ENCODE measurements around the gene GSTP1. TPM values are rescaled to one million over a fixed set of nuclear protein-coding genes. Genes with fewer than 3 reads are reported as not detected.

GSTP1 gene
- total and polyA plus RNA-seq, 9 of the 15 experiments (the other 6 are each of a cell fraction or from before 2014, with no cell fraction given) = 592 to 2,150 (median 1,204) TPM

DNA sequence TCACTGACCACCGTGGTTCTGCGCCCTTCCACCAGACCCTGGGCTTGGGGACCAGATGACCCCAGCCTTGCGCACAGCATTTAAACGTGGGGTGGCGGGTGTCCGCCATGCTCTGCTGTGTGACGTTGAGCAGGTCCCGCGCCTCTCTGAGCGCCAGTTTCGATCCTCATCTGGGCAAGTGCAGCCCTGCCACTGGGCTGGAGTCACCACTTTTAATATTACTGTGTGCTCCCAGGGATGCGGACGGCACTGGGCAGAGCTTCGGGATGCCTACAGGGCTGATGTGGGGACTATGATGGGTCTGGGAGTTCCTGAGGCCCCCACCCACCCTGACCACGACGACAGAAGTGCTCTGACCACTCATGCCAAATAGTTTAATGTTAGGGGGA, 47.3 kb downstream of the GSTP1 start:
- Histone ChIP-seq H2AFZ (ENCODE audit: low read depth, low read length) (peak overlapping the region; percentile 98), H3K27ac (ENCODE audit: extremely low read depth, low read depth, low read length) (peak overlapping the region; percentile 80)
- no peak for DNase-seq (ENCODE audit: extremely low read depth in 1 of 4, low spot score in 3 of 4)
- TF ChIP-seq GTF2E2 (tag; IDR thresholded peaks at IDR 0.05) (no peak), ARNT (IDR thresholded peaks at IDR 0.05) (no peak), TCF3 (CRISPR knock-in tag; IDR thresholded peaks at IDR 0.05) (no peak), PHF8 (IDR thresholded peaks at IDR 0.05; ENCODE audit: borderline replicate concordance, low read length) (no peak), RAD51 (IDR thresholded peaks at IDR 0.05; ENCODE audit: borderline replicate concordance, low read depth) (0 out of 2 replicates have a peak, but pooled peaks have one; percentile 6), ELF4 (CRISPR knock-in tag; IDR thresholded peaks at IDR 0.05) (no peak), TFAM (CRISPR knock-in tag; conservative IDR thresholded peaks at IDR 0.05) (no peak), ZNF184 (CRISPR knock-in tag; IDR thresholded peaks at IDR 0.05) (no peak), CBX1 (IDR thresholded peaks at IDR 0.05; ENCODE audit: low read depth) (peak; percentile 45; the same call in 1 of the 2 replicates), HCFC1 (IDR thresholded peaks at IDR 0.05; ENCODE audit: low read depth, low read length) (no peak), FIP1L1 (IDR thresholded peaks at IDR 0.05; ENCODE audit: low read depth, low read length, poor library complexity, severe bottlenecking) (no peak), MTF1 (CRISPR knock-in tag; IDR thresholded peaks at IDR 0.05; ENCODE audit: borderline replicate concordance) (0 out of 2 replicates have a peak, but pooled peaks have one; percentile 27), CBFB (CRISPR knock-in tag; IDR thresholded peaks at IDR 0.05) (peak; percentile 41; the same call in 1 of the 2 replicates)
- TF ChIP-seq, protein P1, sequence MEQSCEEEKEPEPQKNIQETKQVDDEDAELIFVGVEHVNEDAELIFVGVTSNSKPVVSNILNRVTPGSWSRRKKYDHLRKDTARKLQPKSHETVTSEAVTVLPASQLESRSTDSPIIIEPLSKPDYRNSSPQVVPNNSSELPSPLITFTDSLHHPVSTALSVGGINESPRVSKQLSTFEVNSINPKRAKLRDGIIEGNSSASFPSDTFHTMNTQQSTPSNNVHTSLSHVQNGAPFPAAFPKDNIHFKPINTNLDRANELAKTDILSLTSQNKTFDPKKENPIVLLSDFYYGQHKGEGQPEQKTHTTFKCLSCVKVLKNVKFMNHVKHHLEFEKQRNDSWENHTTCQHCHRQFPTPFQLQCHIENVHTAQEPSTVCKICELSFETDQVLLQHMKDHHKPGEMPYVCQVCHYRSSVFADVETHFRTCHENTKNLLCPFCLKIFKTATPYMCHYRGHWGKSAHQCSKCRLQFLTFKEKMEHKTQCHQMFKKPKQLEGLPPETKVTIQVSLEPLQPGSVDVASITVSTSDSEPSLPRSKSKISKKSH (CRISPR knock-in tag; IDR thresholded peaks at IDR 0.05) = no peak
- TF ChIP-seq, protein P2, sequence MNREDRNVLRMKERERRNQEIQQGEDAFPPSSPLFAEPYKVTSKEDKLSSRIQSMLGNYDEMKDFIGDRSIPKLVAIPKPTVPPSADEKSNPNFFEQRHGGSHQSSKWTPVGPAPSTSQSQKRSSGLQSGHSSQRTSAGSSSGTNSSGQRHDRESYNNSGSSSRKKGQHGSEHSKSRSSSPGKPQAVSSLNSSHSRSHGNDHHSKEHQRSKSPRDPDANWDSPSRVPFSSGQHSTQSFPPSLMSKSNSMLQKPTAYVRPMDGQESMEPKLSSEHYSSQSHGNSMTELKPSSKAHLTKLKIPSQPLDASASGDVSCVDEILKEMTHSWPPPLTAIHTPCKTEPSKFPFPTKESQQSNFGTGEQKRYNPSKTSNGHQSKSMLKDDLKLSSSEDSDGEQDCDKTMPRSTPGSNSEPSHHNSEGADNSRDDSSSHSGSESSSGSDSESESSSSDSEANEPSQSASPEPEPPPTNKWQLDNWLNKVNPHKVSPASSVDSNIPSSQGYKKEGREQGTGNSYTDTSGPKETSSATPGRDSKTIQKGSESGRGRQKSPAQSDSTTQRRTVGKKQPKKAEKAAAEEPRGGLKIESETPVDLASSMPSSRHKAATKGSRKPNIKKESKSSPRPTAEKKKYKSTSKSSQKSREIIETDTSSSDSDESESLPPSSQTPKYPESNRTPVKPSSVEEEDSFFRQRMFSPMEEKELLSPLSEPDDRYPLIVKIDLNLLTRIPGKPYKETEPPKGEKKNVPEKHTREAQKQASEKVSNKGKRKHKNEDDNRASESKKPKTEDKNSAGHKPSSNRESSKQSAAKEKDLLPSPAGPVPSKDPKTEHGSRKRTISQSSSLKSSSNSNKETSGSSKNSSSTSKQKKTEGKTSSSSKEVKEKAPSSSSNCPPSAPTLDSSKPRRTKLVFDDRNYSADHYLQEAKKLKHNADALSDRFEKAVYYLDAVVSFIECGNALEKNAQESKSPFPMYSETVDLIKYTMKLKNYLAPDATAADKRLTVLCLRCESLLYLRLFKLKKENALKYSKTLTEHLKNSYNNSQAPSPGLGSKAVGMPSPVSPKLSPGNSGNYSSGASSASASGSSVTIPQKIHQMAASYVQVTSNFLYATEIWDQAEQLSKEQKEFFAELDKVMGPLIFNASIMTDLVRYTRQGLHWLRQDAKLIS (CRISPR knock-in tag; IDR thresholded peaks at IDR 0.05) = 0 out of 2 replicates have a peak, but pooled peaks have one; percentile 53

More for the DNA sequence above, 47.3 kb downstream of the GSTP1 start:
- WGBS (ENCODE audit: insufficient coverage, low coverage, missing lambda C conversion rate) = 54% methylated on average over 16 of the region's 16 CpGs
- Histone ChIP-seq H3K4me1 (replicated peaks in 1 of 2; ENCODE audit: control insufficient read depth in 2 of 2, insufficient read depth in 2 of 2, low read length in 2 of 2) (peaks cover 10 to 72% of the 10 kb centered on the region in 2 experiments), H3K4me3 (peak overlapping the region; percentile 71), H3K9me1 (ENCODE audit: control insufficient read depth, insufficient read depth, low read length) (no peaks in the 10 kb centered on the region), H3K36me3 (ENCODE audit: control insufficient read depth, insufficient read depth, low read length) (peaks cover 15% of the 10 kb centered on the region; the same call in 1 of the 3 replicates), H3K27me3 (ENCODE audit: control insufficient read depth in 2 of 2, insufficient read depth in 2 of 2, low read length in 2 of 2) (no peaks in the 10 kb centered on the region), H3K79me2 (ENCODE audit: control insufficient read depth, insufficient read depth, low read length) (no peaks in the 10 kb centered on the region), H3K9me3 (replicated peaks; ENCODE audit: control insufficient read depth, insufficient read depth, low read depth, low read length) (no peaks in the 10 kb centered on the region), H4K20me1 (replicated peaks; ENCODE audit: control insufficient read depth, insufficient read depth, low read length) (no peaks in the 10 kb centered on the region), H3K9ac (ENCODE audit: insufficient read depth in 1 of 2, low read depth in 2 of 2, low read length in 2 of 2) (peak overlapping the region; percentile 63 to 93), H3K4me2 (ENCODE audit: insufficient read depth, low read length) (peak overlapping the region; percentile 93)
- no peak for FAIRE-seq
- CTCF ChIA-PET (ENCODE audit: low intra/inter-chr PET ratio) = interaction anchor here (0.6 kb wide), 1 partner anchor 14 kb away, joined by 3 read pairs; no protein-coding TSS in a partner anchor
- in situ Hi-C loops (cut with MboI) (no loop called here), intact Hi-C loops (cut with micrococcal nuclease) (loop anchor here (5.0 kb wide), 1 partner anchor 66 kb away; no protein-coding TSS in a partner anchor)
- no TSS peak for BruUV-seq (replicated peaks)
- POLR2A ChIA-PET = interaction anchor here (1.1 to 2.0 kb wide), 4 partner anchors 21 to 54 kb away, joined by 3 to 6 read pairs (median 6); no protein-coding TSS in a partner anchor
- ATAC-seq = no peak
